SK-N-DZ (cell line): ENCODE measurements around the gene GJD4.
A peak's percentile ranks its signal among the peaks of the same experiment; 100 is the strongest.

Experiments
- DNase-seq: peaks from one replicate; pipeline ENCODE4 v3.0.0-alpha.2; 2015; ENCODE audit warnings: low spot score

The GJD4 gene

DNA sequence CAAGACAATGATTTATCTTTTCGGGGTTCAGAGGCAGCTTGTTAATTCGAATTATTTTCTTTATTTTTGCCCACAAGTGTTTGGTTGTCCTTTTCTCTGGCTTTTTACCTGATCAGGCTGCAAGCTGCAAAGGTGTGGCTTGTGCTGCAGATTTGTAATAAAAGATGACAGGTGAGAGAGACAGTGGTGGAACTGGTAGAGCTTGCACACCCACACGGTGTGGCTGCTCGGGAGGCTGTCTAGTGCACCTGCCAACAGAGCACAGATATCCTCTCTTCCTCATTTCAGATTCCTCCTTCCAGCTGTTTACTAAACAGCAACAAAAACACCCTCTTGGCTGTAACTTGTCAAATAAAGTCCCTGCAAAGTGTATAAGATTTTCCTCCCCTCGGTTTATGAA lies 9.2 kb downstream of the GJD4 start:
- no peak for DNase-seq

DNA sequence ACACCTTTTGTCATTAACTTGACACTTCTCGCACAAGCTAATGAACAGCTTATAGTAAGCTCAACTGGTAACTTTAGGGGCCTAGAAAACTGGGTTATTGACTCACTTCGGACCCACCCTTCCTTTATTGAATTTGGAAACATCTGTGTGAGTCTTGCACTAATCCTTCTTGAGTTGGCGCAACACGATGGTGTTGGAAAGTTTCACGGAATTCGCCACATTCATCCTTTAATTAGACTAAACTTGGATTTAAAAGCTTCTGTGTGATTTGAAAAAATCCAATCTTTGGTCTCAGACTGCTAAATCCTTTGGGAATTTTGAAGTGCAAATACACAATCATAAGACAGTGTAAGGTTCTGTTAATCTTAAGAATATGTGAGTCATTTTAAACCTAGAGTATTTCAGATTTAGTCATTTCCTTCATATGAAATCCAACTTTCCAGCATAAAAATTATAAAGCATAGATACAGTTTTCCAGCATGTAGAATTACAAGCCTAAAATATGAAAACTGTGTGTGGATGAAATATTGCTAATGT lies 21.9 kb downstream of the GJD4 start:
- DNase-seq, result no peak

DNA sequence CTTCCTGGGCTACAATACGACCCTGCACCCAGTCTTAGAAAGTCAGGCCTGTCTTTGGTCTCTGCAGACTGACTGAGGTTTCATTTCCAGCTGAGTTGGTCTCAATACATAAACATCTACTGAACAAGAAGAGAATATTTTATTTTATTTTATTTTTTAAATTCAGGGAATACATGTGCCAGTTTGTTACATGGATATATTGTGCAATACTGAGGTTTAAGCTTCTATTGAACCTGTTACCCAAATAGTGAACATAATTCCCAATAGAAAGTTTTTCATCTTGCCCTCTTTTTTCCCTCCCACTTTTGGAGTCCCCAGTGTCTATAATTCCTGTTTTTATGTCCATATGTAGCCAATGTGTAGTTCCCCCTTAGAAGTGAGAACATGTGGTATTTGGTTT lies 26.3 kb downstream of the GJD4 start:
- DNase-seq, result no peak

DNA sequence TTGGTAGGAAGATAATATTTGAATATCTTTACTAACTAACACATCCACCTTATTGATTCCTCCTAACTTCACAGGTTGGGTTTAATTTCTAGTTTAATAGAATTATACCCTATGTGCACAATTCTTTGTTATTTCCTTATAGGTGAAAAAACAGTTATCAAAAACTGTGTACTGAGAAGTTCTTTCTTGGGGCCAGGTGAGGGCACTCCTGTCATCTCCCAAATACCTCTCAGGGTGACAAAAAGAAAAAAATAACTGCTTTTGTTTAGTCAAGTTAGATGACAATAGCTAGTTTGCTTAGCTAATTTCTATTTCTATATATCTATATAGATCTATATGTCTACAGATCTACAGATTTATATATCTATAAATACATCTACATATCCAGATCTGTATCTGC lies 26.9 kb downstream of the GJD4 start:
- no peak for DNase-seq

DNA sequence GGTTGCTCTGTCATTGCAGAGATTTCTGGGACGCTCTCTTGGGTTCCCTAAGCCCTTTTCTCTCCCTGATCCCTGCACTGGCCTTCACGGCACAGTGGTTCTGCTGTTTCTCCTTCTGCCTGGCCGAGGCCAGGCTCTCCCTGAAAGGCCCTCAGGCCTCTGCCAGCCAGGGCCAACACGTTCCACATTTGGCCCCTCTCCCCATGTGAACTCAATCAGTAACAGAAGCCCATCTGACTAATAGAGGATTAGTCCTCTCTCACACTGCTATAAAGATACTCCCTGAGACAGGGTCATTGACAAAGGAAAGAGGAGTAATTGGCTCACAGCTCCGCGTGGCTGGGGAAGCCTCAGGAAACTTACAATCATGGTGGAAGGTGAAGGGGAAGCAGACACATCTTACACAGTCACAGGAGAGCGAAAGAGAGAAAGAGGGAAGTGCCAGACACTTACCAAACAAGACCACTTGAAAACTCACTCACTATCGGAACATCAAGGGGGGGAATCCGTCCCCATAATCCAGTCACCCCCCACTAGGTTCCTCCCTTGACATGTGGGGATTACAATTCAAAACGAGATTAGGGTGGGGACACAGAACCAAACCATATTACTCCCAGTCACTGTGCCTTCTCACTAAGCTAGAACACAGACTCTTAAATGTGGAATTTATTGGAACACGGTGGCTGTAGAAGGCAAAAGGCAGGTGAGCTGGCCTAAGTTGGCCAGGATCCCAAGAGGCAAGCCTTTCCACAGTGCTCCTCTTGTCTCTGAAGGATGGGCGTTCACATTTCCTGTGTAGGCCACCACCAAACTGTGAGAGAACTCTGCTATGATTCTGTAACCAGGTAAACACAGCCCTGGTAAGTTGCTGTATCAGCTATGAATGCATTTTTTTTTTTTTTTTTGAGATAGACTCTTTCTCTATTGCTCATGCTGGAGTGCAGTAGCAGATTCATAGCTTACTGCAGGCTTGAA lies 28.2 kb downstream of the GJD4 start:
- no peak for DNase-seq

DNA sequence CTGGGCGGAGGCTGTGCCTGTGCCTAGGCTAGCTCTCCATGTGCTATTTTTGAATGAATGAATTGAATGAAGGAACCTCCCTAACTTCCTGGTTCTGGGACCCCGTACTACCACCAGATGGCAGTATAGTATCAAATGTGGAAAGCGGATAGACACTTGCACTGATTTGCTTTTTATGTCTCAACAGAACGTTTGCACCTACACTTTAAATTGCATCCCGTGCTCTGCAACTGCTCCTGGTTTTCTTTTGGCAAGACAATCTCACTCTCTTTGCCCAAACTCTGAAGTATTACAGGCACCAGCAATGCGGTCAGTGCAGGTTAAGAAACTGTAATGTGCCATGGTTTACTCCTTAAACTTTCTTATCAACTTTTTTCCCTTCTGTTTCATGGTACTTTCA lies 30.4 kb downstream of the GJD4 start:
- DNase-seq, result peak; percentile 57

DNA sequence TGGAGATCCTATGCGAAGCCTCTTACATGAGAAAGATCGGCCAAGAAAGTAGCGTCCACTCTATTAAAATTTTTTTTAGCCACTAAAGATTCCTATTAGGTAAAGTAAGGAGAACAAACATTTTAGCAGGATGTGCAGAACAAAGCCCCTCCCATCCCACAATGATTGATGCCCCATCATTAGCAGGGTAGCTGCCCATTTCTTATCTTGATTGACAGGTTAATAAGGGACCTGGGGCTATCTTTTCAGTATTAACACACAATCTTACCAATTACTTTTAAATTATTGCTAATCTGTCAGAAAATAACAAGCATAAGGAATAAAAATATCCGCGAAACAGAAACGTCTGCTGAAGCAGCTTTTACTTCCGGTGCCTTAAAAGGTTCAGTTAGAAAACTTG lies 31.8 kb downstream of the GJD4 start:
- DNase-seq, result no peak

DNA sequence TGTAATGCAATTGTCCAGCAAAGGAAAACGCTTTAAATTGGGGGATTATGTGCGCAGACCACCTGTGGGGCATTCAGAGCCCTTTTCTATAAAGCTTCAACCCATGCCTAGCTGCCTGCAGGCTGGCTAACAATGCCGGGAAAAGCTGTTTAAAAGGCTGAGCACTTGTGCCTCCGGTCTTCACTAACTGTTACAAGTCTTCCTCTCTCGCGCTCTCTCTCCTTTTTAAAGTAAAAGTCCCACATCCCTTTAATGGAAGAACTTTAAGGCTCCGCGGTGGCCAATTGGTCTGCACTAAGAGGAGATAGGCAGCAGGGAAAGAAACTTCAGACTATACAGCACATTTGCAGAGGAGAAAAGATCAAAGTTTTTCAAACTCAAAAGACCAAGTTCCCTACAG lies 32.3 kb downstream of the GJD4 start:
- no peak for DNase-seq

DNA sequence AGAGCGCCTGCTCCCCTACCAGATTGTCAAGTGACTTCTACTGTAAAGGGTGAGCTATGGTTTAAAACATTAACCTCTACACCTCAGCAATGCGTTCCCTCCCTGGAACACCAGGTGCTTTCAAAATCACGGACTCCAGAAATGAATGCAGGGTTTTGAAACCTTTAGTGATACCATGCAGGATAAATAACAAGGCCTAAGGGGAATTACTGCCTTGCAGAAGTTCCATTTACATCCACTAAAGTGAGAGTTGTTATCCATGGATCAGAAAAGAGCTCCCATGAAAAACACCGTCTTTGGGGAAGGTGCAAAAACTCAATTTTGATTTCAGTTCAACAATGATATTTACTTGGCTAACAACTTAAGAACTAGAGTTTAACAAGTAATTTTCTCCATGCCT lies 33.0 kb downstream of the GJD4 start:
- no peak for DNase-seq

DNA sequence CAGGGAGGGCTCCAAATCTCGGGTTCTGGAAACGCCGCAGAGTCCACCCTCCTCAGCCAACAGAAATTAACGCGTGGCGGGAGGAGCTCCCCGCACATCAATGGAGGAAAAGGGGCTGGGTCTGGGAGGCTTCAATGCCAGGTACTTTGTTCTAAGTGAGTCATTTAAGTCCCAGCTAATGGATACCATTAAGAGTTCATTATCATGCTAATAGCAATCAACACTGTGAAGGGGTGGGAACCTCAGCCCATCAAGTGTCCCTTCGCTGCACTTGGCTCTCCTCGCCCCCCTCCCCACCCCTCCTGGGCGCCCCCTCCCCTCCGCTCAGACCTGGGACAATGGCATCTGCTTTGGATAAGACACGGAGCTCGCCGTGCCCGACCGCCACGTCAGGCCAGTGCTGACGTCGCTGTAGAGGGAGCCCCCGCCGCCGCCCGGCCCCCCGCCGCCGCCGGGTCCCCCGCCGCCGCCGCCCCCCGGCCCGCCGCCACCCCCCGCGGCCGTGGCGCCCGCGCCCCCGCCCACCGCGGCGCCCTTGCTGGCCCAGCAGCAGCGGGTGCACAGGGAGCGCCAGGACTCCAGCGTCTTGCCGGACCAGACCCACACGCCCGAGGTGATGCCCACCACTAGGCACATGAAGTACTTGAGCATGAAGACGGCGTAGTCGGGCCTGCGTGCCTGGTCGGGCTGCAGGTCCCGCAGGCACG lies 34.0 kb downstream of the GJD4 start:
- no peak for DNase-seq

DNA sequence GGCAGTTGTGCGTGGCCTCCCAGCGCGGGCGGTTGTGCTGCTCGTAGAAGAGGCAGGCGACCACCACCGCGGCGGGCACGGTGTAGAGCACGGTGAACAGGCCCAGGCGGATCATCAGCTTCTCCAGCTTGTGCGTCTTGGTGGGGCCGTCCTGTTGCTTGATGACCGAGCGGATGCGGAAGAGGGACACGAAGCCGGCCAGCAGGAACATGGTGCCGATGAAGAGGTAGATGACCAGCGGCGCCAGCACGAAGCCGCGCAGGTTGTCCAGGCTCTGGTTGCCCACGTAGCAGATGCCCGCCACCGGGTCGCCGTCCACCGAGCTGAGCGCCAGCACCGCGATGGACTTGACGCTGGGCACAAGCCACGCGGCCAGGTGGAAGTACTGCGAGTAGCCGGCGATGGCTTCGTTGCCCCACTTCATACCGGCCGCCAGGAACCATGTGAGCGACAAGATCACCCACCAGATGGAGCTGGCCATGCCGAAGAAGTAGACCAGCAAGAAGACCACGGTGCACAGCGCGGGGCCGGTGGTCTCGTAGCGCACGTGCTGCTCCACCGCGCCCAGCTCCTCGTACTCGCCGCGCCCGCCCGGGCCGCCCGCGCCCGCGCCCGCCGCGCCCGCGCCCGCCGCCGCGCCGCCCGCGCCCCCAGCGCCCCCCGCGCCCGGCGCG lies 34.7 kb downstream of the GJD4 start:
- DNase-seq, result peak; percentile 47

DNA sequence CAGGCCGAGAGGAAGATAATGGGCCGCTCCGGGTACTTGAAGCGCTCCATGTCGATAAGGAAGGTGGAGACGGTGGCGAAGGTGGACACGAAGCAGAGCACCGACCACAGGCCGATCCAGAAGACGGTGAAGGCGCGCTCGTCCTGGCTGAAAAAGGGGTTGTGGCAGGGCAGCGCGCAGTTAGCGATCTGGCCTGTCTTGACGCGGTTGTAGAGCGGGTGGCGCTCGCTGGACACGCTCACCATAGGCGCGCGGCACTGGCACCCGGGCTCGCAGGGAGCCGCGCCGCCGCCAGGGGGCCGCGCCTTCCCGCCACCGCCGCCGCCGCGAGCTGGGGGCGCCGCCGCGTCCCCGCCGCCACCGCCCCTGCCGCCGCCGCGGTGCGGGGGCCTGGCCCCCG lies 35.3 kb downstream of the GJD4 start:
- peak; percentile 64 for DNase-seq

DNA sequence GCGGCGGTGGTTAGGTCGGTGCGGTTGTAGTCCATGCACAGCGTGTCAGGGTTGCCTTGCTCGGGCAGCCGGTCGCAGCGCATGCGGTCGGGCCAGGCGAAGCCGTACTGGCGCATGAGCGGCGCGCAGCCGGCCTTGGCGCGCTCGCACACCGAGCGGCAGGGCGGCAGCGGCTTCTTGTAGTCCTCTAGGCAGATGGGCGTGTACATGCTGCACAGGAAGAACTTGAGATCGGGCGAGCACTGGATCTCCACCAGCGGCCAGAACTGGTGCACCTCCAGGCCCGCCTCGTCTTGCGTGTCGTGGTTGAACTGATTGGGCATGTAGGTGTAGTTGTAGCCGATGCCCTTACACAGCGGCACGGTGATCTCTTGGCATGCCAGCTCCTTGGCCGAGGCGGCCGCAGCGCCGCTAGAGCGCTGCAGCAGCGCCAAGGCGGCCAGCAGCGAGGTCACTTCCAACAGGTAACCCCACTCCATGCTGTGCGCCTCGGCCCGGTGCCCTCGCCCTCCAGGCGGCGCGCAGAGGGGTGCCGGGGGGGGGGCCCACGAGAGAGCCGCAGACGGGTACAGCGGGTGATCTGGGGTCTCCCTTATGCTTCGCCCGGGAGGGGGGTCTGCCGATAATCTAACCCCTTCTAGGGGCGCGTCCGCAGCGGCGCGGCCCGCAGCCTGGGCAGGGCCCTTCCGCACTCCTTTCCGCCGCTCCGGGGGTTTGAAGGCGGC lies 36.0 kb downstream of the GJD4 start:
- peak; percentile 73 for DNase-seq

DNA sequence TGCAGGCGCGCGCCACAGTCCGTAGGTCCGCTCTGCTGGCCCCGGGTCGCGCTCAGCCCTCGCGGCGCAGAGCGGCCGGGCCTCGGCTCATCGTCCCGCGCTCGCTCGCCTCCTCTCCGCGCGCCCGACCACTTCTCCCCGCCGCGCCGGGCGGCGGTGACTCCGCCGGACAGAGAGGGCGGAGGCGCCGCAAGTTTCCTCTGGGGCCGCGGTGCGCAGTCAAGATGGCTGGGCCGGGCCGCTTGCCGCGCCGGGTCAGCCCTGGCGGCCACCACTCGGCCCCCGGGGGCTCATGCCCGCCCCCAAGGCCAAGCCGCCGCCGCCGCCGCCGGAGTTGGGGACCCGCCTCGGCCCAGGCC lies 36.5 kb downstream of the GJD4 start:
- DNase-seq, result peak; percentile 20

DNA sequence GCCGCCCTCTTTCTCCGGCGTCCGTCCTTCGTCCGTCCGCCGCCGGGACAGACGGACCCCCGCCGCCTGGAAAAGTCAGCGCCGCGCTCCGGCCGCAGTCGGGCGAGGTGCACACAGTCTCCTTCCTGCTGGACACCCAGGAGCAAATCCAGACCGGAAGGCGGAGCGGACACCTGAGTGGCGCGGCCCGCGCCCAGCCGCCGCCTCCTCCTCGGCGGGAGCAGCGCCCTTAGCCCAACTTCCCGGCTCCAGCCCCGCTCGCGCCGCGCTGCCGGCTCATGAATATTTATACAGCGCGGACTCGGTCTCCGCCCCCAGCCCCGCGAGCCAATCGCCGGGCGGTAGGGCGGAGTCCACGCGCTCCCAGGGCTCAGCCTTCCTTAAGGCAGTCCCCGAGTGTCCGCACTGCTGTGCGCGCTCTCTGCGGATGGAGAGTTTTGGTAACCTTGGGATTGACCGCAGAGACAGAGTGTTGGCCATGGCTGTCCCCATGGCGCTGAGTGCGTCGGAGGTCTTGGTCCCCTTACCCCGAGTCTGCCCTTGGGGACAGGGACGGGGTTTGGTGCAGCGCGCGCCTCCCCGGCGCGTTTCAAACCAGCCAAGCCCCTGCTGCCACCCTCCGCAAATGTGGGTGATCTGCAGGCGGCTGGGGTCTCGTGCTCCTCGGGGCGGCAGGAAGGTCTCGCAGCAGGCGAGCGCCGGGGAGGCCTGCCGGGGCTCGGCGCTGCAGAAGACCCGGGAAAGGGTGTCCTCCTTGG lies 37.1 kb downstream of the GJD4 start, which contains the start of gene FZD8:
Gene FZD8, minus strand, starts transcription at position 262 of the 758 bp plus-strand sequence. CDS start 867 bp downstream, outside the sequence.
- peak; percentile 87 for DNase-seq

DNA sequence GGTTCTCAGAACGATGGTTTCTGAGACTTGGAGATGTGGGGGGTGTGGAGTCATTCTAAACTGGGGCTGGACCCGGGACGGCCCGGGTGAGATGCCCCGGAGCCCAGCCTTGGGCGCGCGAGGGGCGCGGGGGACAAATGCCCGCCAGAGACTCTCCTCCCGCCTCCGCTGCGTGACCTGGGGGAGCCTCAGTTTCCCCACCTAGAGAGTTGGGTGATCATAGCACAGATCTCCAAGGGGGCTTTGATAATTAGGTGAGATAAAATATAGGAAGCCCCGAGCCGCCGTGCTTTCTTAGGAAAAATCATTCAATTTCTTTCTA lies 37.6 kb downstream of the GJD4 start:
- DNase-seq, result no peak

DNA sequence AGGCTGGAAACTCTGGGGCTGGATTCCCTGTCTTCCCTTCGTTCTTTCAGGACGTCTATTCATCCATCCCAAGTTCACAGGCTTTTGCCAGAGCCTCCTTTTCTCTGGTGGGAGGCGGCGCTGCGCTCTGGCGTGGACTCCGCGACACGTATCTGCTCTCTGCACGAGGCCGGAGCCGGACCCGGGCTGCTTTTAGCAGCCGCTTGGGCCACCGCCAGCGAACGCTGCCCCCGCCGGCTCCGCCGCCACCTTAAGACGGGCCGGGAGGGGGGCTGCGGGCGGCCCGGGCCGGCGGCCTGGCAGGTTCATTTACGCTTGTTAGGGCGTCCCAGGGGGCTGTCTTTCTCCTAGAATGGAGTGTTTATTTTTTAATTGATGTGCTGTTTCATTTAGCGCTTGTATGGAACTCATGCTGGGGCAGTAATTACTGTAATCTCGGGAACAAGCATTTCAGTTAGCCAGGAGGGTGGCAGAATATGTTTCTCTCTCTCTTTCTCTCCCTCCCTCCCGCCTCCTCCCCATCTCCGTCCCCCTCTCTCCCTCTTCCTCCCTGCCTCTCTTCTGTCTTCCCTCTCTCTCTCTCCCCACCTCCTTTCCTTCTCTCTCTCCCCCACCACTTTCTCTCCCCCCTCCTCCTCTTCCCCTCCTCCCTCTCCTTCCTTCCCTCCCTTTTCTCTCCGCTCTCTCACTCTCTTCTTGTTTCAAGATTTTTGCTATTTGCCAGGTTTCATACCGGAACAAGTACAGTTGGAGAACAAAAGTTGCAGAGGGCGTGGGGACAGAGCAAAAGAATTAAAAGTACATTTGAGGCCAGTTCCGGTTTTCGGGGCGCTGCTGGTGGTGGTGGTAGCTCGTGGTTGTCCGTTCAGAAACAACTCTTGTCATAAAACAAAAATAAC lies 38.3 kb downstream of the GJD4 start:
- DNase-seq, result peak; percentile 25

DNA sequence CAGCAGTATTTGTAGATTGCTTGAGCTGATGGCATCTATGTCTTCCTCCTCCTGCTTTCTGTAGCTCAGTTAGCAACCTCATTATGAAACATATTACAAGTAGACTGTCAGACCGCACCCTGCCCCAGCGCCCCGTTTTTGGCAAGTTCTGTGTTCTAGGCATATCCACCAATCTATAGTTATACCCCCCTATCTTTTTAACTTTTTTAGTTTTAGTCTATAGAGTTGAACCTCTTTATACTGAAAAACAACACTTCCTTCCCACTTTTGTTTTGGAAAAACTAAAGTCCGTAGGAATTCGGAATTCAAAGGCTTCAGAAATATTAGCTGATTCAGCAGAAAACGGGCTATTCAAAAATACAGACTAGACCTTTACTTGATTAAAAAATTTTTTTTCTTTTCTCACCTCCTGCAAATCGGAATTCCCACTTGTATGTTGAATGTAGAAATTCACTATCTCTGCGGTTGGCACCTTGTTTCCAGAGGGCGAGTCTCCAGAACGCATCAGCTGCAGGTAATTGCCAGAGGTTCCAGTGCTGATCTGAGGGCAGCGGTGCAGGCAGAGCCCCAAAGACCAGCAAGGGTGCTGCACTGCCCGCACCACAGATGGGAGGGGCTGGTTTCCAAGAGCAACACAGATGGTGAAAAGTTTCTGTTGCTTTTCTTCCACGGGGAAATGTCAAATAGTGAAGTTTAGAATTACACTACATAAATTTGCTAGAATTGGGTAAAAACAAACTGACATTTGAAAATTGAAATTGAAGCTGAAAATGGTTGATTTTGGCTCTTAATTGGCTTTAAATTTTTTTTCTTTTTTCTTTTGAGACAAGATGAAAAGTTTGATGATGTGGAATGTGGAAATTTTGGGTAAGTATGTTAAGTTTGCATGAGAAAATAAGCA lies 39.2 kb downstream of the GJD4 start:
- no peak for DNase-seq

DNA sequence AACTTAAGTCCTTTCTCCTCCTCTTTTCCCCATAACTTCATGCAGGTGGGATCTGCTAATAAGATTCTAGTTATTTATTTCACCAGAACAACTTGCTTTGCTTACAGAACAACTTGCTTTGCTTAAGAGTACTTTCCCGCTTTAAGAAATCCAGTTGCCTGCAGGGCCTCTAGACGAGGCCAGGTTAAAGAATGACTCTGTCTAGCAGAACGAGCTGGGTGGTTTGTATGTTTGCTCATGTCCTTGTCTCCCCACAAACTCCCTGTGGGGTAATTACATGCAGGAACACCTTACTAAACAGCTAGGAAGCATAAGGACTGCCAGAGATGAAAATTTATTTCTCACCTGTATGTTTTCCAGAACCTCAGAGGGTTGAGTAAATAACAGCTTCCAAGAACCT lies 45.8 kb downstream of the GJD4 start:
- DNase-seq, result no peak
